Smooth muscle cell (in vitro differentiated cells): ENCODE results near the gene HOXC11. TPM values are rescaled to one million over a fixed set of nuclear protein-coding genes. Genes with fewer than 3 reads are reported as not detected.
A peak's percentile ranks its signal among the peaks of the same experiment; 100 is the strongest.

ENCODE experiments used
- DNase-seq: peaks from one replicate; lab custom pipeline; 2025; ENCODE audit not compliant: unreplicated experiment; lab: John Stamatoyannopoulos, UW
- H2AFZ ChIP-seq: fragments of 200-600 bp; sonication (generic); 2 replicates; pipeline ENCODE4 v1.6.0; 2016; ENCODE audit warnings: antibody characterized with exemption, low read depth, mild to moderate bottlenecking
- H3F3A ChIP-seq: fragments of 200-600 bp; sonication (generic); 2 replicates; pipeline ENCODE4 v1.6.0; 2017; ENCODE audit warnings: antibody characterized with exemption, low read depth
- H3K27ac ChIP-seq: fragments of 200-600 bp; sonication (generic); 2 replicates; pipeline ENCODE4 v1.5.1; 2016; ENCODE audit warnings: low read depth, mild to moderate bottlenecking
- H3K27me3 ChIP-seq: fragments of 200-600 bp; sonication (generic); 2 replicates; pipeline ENCODE4 v1.6.1; 2016; ENCODE audit warnings: low read depth, mild to moderate bottlenecking
- H3K36me3 ChIP-seq: fragments of 200-600 bp; sonication (generic); 2 replicates; pipeline ENCODE4 v1.5.1; 2016; ENCODE audit warnings: low read depth
- H3K4me1 ChIP-seq: fragments of 200-600 bp; sonication (generic); 2 replicates; pipeline ENCODE4 v1.5.1; 2016; ENCODE audit warnings: low read depth
- H3K4me2 ChIP-seq: fragments of 200-600 bp; sonication (generic); 2 replicates; pipeline ENCODE4 v1.6.0; 2016; ENCODE audit warnings: mild to moderate bottlenecking
- H3K4me3 ChIP-seq: fragments of 200-600 bp; sonication (generic); 2 replicates; pipeline ENCODE4 v1.5.1; 2016; ENCODE audit warnings: mild to moderate bottlenecking
- H3K79me2 ChIP-seq: fragments of 200-600 bp; sonication (generic); 2 replicates; pipeline ENCODE4 v1.6.0; 2016; ENCODE audit warnings: low read depth, mild to moderate bottlenecking
- H3K9ac ChIP-seq: fragments of 200-600 bp; sonication (generic); 2 replicates; pipeline ENCODE4 v1.6.0; 2016; ENCODE audit warnings: low read depth
- H3K9me3 ChIP-seq: fragments of 200-600 bp; sonication (generic); replicated peaks from 2 replicates; pipeline ENCODE4 v1.5.1; 2016; ENCODE audit warnings: low read depth
- H4K20me1 ChIP-seq: fragments of 200-600 bp; sonication (generic); 2 replicates; pipeline ENCODE4 v1.6.0; 2016; ENCODE audit warnings: low read depth
- WGBS: methylation state at CpG from one replicate; pipeline ENCODE4 v1.1.7; 2016; ENCODE audit warnings: low lambda C conversion rate; 5-methylcytosine and 5-hydroxymethylcytosine counted together
- polyA plus RNA-seq: library from polyadenylated mRNA; unstranded; fragments of >200 nt; fragmentation: Nextera tagmentation; extraction: Ambion mirVana; gene quantifications from 2 replicates; pipeline ENCODE4 v1.2.1, GENCODE V29; 2016
- total RNA-seq: library from RNA; depleted of rRNA; stranded (reverse); fragments of >200 nt; gene quantifications from 2 replicates; pipeline ENCODE4 v1.2.3, GENCODE V29; 2014
- TF ChIP-seq, protein P1 (sequence below): fragments of 200-600 bp; sonication (generic); IDR thresholded peaks from 2 replicates; pipeline ENCODE4 v1.5.1; 2017; ENCODE audit warnings: borderline replicate concordance, mild to moderate bottlenecking, antibody characterized with exemption; ENCODE audit not compliant: insufficient read depth, poor library complexity, severe bottlenecking

HOXC11 gene
- total and polyA plus RNA-seq, 2 experiments from 2014 or later, result 0.23 to 0.27 TPM

DNA sequence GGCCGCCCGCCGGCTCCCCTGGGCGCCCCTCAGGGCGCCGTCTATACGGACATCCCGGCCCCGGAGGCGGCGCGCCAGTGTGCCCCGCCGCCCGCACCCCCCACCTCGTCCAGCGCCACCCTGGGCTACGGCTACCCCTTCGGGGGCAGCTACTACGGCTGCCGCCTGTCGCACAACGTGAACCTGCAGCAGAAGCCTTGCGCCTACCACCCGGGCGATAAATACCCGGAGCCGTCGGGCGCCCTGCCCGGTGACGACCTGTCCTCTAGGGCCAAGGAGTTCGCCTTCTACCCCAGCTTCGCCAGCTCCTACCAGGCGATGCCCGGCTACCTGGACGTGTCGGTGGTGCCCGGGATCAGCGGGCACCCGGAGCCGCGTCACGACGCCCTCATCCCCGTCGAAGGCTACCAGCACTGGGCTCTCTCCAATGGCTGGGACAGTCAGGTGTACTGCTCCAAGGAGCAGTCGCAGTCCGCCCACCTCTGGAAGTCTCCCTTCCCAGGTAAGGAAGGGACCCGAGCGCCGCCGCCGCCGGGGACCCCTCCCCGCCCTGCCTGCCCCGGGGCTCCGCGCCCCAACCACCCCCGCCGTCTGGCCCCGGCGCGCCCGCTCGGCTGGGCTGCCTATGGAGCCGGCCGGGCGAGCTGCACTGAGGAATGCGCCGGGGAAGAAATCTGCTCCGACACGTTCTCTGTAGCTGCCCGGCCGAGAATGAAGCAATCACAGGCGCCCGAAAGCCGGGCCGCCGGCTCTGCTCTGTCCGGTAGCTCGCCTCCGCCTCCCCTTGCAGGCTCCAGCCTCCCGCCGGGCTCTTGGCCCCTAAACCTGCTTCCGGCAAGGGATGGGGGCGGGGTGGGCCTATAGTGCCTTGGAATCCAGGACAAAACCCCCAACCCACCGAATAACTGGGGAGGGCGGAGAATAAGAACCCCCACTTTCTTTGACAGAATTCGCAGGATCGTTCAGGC lies 33.5 kb upstream of the HOXC11 start:
- Histone ChIP-seq H4K20me1 (no peaks in the 10 kb centered on the region), H3K9me3 (no peaks in the 10 kb centered on the region), H3F3A (no peaks in the 10 kb centered on the region), H3K79me2 (no peaks in the 10 kb centered on the region), H3K27ac (no peak overlapping the region), H3K4me3 (peak overlapping the region; percentile 42), H3K36me3 (no peaks in the 10 kb centered on the region), H3K4me2 (peak overlapping the region; percentile 71), H3K27me3 (peaks cover 100% of the 10 kb centered on the region), H2AFZ (no peak overlapping the region), H3K9ac (no peak overlapping the region), H3K4me1 (peaks cover 6% of the 10 kb centered on the region)
- DNase-seq, result no peak
- TF ChIP-seq, protein P1, sequence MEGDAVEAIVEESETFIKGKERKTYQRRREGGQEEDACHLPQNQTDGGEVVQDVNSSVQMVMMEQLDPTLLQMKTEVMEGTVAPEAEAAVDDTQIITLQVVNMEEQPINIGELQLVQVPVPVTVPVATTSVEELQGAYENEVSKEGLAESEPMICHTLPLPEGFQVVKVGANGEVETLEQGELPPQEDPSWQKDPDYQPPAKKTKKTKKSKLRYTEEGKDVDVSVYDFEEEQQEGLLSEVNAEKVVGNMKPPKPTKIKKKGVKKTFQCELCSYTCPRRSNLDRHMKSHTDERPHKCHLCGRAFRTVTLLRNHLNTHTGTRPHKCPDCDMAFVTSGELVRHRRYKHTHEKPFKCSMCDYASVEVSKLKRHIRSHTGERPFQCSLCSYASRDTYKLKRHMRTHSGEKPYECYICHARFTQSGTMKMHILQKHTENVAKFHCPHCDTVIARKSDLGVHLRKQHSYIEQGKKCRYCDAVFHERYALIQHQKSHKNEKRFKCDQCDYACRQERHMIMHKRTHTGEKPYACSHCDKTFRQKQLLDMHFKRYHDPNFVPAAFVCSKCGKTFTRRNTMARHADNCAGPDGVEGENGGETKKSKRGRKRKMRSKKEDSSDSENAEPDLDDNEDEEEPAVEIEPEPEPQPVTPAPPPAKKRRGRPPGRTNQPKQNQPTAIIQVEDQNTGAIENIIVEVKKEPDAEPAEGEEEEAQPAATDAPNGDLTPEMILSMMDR, result no peak
- 10% methylated on average over 58 of the region's 91 CpGs for WGBS

DNA sequence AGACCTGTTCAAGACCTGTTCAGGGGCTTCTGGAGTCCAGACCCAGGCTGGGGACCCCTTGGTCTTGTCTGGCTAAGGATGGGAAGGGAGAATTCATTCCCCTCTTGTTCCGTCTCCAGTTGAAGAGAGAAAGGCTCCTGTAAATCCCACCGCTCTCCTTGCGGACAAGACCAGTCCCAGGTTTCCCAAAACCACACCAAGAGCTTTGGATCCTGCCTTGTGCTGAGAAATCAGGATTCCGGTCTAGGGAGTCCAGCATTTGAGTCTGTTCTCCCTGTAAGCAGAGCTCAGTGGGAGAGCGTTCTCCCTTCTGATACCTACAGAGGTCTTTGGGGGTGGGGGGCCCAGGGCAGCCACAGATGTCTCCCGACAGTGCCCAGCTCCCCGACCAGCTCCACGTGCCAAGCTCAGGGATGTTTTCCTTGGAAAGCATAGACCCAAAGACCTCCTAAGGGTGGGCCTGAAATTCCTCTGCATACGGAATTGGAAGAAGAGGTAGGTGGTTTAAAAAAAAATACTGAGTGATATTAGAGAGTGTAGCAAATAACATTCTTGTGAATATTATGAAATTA lies 32.4 kb upstream of the HOXC11 start:
- H3K27ac ChIP-seq, result no peak overlapping the region
- 26% methylated on average over 9 of the region's 9 CpGs for WGBS
- H3K4me1 ChIP-seq, result peaks cover 3% of the 10 kb centered on the region
- no peaks in the 10 kb centered on the region for H3K36me3 ChIP-seq
- no peaks in the 10 kb centered on the region for H3K79me2 ChIP-seq
- no peak overlapping the region for H2AFZ ChIP-seq
- H4K20me1 ChIP-seq, result no peaks in the 10 kb centered on the region
- no peak for DNase-seq
- H3F3A ChIP-seq, result no peaks in the 10 kb centered on the region
- TF ChIP-seq, protein P1, result no peak
- H3K27me3 ChIP-seq, result peaks cover 100% of the 10 kb centered on the region
- H3K4me3 ChIP-seq, result peak overlapping the region; percentile 42
- no peaks in the 10 kb centered on the region for H3K9me3 ChIP-seq
- H3K9ac ChIP-seq, result no peak overlapping the region
- peak overlapping the region; percentile 71 for H3K4me2 ChIP-seq

DNA sequence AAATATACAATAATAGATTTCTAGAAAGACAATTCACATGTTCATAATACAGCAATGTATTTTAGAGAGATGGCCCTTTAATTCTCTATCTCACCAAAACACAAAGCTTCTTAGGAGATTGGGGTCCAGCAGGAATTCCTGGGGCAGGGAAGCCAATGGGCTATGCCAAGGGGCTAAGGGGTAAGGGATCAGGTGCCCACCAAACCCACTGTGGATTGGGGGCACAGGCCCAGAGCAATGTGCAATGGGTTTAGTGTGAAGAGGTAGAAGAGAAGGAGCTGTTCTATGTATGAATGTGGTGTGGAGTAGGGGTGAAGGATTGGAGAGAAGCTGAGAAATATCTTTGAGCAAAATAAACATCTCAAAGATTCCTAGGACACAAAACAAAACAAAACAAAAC lies 31.7 kb upstream of the HOXC11 start:
- Histone ChIP-seq H3K9ac (no peak overlapping the region), H3K27me3 (peaks cover 100% of the 10 kb centered on the region), H3K27ac (no peak overlapping the region), H3F3A (no peaks in the 10 kb centered on the region), H3K4me3 (no peak overlapping the region), H3K4me1 (no peaks in the 10 kb centered on the region), H4K20me1 (no peaks in the 10 kb centered on the region), H3K9me3 (no peaks in the 10 kb centered on the region), H3K79me2 (no peaks in the 10 kb centered on the region), H3K36me3 (no peaks in the 10 kb centered on the region), H3K4me2 (peak overlapping the region; percentile 9), H2AFZ (no peak overlapping the region)
- no peak for DNase-seq
- TF ChIP-seq, protein P1, result no peak
